Liver (tissue), 9 donors: ENCODE results near the gene SCAMP1. TPM values are rescaled to one million over a fixed set of nuclear protein-coding genes. Genes with fewer than 3 reads are reported as not detected.

Experiments
- DNase-seq: peaks from one replicate; pipeline ENCODE4 v3.0.0-alpha.2; 2017; ENCODE audit warnings: low spot score
- H3K27ac ChIP-seq, 2 donors: one replicate each; pipeline ENCODE4 v1.7.0; 2013; ENCODE audit warnings: inconsistent platforms in 2 of 2, low read length in 2 of 2, control low read depth in 1 of 2, low read depth in 1 of 2, mild to moderate bottlenecking in 1 of 2
- H3K27me3 ChIP-seq, 4 donors: one replicate each; pipeline versions ENCODE4 v1.6.1 to v1.7.0; 2013; ENCODE audit warnings: low read length in 3 of 4, inconsistent platforms in 1 of 4, mild to moderate bottlenecking in 1 of 4, moderate library complexity in 1 of 4; ENCODE audit not compliant: control insufficient read depth in 4 of 4, insufficient read depth in 4 of 4
- H3K36me3 ChIP-seq, 4 donors: one replicate each; pipeline versions ENCODE4 v1.6.1 to v1.7.0; 2013; ENCODE audit warnings: low read length in 3 of 4, mild to moderate bottlenecking in 3 of 4, low read depth in 1 of 4, moderate library complexity in 1 of 4; ENCODE audit not compliant: control insufficient read depth in 4 of 4, insufficient read depth in 3 of 4
- H3K4me1 ChIP-seq, 4 donors: one replicate each; pipeline versions ENCODE4 v1.6.1 to v1.7.0; 2013; ENCODE audit warnings: low read length in 3 of 4, mild to moderate bottlenecking in 3 of 4, moderate library complexity in 1 of 4; ENCODE audit not compliant: control insufficient read depth in 4 of 4, insufficient read depth in 4 of 4
- H3K4me3 ChIP-seq, 3 donors: one replicate each; pipeline versions ENCODE4 v1.6.1 to v1.7.0; 2013; ENCODE audit warnings: low read length in 3 of 3, control low read depth in 1 of 3, low read depth in 1 of 3, mild to moderate bottlenecking in 1 of 3
- H3K9ac ChIP-seq, 2 donors: one replicate each; pipeline ENCODE4 v1.7.0; 2013; ENCODE audit warnings: low read length in 2 of 2, mild to moderate bottlenecking in 2 of 2, moderate library complexity in 2 of 2, control low read depth in 1 of 2, low read depth in 1 of 2
- H3K9me3 ChIP-seq, 4 donors: one replicate each; pipeline versions ENCODE4 v1.6.1 to v1.7.0; 2013; ENCODE audit warnings: low read length in 3 of 4; ENCODE audit not compliant: control insufficient read depth in 4 of 4
- EGR1 ChIP-seq, 2 donors: IDR thresholded peaks; 2 replicates each; pipeline ENCODE4 v1.6.1; 2016 to 2018; ENCODE audit warnings: antibody characterized with exemption in 2 of 2, low read depth in 2 of 2
- FOXA1 ChIP-seq: IDR thresholded peaks from 2 replicates; pipeline ENCODE4 v1.6.1; 2016; ENCODE audit warnings: antibody characterized with exemption
- FOXA2 ChIP-seq: IDR thresholded peaks from 2 replicates; pipeline ENCODE4 v1.6.1; 2016; ENCODE audit warnings: antibody characterized with exemption
- GABPA ChIP-seq, 2 donors: IDR thresholded peaks in 1 of 2; conservative IDR thresholded peaks in 1 of 2; 2 replicates each; pipeline ENCODE4 v1.6.1; 2016; ENCODE audit warnings: antibody characterized with exemption in 2 of 2, mild to moderate bottlenecking in 1 of 2, moderate library complexity in 1 of 2
- HNF4A ChIP-seq, 2 donors: conservative IDR thresholded peaks; 2 replicates each; pipeline ENCODE4 v1.6.1; 2016; ENCODE audit warnings: antibody characterized with exemption in 2 of 2, mild to moderate bottlenecking in 2 of 2
- HNF4G ChIP-seq: IDR thresholded peaks from 2 replicates; pipeline ENCODE4 v1.6.1; 2016; ENCODE audit warnings: antibody characterized with exemption
- JUND ChIP-seq, 2 donors: IDR thresholded peaks; 2 replicates each; pipeline ENCODE4 v1.6.1; 2016; ENCODE audit warnings: antibody characterized with exemption in 2 of 2
- NR2F2 ChIP-seq: IDR thresholded peaks from 2 replicates; pipeline ENCODE4 v1.6.1; 2016; ENCODE audit warnings: antibody characterized with exemption
- RAD21 ChIP-seq, 2 donors: IDR thresholded peaks; 2 replicates each; pipeline ENCODE4 v1.6.1; 2016; ENCODE audit warnings: antibody characterized with exemption in 2 of 2, mild to moderate bottlenecking in 2 of 2
- SP1 ChIP-seq: IDR thresholded peaks from 2 replicates; pipeline ENCODE4 v1.6.1; 2018; ENCODE audit warnings: antibody characterized with exemption, mild to moderate bottlenecking
- TAF1 ChIP-seq: conservative IDR thresholded peaks from 2 replicates; pipeline ENCODE4 v1.6.1; 2016; ENCODE audit warnings: antibody characterized with exemption, mild to moderate bottlenecking
- WGBS: extraction: QIAGEN DNeasy Blood & Tissue Kit; methylation state at CpG from one replicate; pipeline ENCODE4 v1.1.7; 2013; 5-methylcytosine and 5-hydroxymethylcytosine counted together
- polyA plus RNA-seq, 2 donors: library from polyadenylated mRNA; stranded (reverse) in 1 of 2; unstranded in 1 of 2; fragments of 200-250 nt in 1 of 2; fragments of >200 nt in 1 of 2; fragmentation: Nextera tagmentation in 1 of 2; extraction: Ambion mirVana in 1 of 2; gene quantifications; one replicate each; pipeline versions ENCODE4 v1.2.1 to v1.2.3, GENCODE V29; 2013 to 2015
- total RNA-seq, 2 donors: library from RNA; depleted of rRNA; stranded (reverse); fragments of >200 nt; gene quantifications; one replicate each; pipeline ENCODE4 v1.2.3, GENCODE V29; 2014
- TF ChIP-seq, protein P1 (sequence below): fragments of 150-350 bp; IDR thresholded peaks from 2 replicates; pipeline ENCODE4 v1.5.1; 2017; ENCODE audit warnings: improper control_type of control experiment, low read depth, low read length; ENCODE audit not compliant: missing input control
- TF ChIP-seq, protein P2 (sequence below): IDR thresholded peaks from 2 replicates; pipeline ENCODE4 v1.6.1; 2016; ENCODE audit warnings: antibody characterized with exemption
- TF ChIP-seq, protein P3 (sequence below): IDR thresholded peaks from 2 replicates; pipeline ENCODE4 v1.6.1; 2016; ENCODE audit warnings: antibody characterized with exemption
- TF ChIP-seq, protein P4 (sequence below): IDR thresholded peaks from 2 replicates; pipeline ENCODE4 v1.6.1; 2016; ENCODE audit warnings: antibody characterized with exemption
- TF ChIP-seq, protein P5 (sequence below): IDR thresholded peaks from 2 replicates; pipeline ENCODE4 v1.6.1; 2016; ENCODE audit warnings: antibody characterized with exemption, mild to moderate bottlenecking
- donor health status: healthy.
- donor health status: healthy.
- donor health status: healthy.
- donor health status: healthy.
- donor health status: healthy.

Gene SCAMP1
- total and polyA plus RNA-seq, 4 donors = 5.9 to 15.0 (median 9.0) TPM

DNA sequence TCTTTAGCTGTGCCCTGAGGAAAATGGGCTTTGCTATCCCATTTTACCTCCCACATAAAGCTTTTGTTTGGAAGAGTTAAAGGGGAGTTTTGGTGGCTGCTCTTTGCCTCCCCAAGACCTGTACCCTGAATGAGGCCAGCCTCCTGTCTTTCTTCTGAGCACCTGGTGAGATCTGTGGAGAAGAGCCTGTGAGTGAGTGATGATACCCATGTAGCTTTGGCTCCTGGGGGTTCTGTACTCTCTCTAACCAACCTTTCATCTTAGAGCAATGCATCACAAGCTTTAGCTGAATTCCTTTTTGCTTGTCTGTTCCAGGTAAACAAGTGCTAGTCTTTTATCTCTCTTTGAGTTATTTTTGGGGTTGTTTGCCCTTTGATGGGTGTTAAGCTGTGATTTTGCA is 73.6 kb downstream of the SCAMP1 start:
- peaks cover 0 to 3% (median 0%) of the 10 kb centered on the region in 4 donors for H3K36me3 ChIP-seq
- TF ChIP-seq, protein P1, sequence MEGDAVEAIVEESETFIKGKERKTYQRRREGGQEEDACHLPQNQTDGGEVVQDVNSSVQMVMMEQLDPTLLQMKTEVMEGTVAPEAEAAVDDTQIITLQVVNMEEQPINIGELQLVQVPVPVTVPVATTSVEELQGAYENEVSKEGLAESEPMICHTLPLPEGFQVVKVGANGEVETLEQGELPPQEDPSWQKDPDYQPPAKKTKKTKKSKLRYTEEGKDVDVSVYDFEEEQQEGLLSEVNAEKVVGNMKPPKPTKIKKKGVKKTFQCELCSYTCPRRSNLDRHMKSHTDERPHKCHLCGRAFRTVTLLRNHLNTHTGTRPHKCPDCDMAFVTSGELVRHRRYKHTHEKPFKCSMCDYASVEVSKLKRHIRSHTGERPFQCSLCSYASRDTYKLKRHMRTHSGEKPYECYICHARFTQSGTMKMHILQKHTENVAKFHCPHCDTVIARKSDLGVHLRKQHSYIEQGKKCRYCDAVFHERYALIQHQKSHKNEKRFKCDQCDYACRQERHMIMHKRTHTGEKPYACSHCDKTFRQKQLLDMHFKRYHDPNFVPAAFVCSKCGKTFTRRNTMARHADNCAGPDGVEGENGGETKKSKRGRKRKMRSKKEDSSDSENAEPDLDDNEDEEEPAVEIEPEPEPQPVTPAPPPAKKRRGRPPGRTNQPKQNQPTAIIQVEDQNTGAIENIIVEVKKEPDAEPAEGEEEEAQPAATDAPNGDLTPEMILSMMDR = no peak
- TF ChIP-seq FOXA2 (no peak), HNF4A (conservative IDR thresholded peaks at IDR 0.05) (no peak), TAF1 (no peak), NR2F2 (no peak), HNF4G (no peak), SP1 (no peak), EGR1 (IDR thresholded peaks at IDR 0.05; ENCODE audit: low read depth in 2 of 2) (no peak), RAD21 (IDR thresholded peaks at IDR 0.05) (no peak)
- TF ChIP-seq, protein P2, sequence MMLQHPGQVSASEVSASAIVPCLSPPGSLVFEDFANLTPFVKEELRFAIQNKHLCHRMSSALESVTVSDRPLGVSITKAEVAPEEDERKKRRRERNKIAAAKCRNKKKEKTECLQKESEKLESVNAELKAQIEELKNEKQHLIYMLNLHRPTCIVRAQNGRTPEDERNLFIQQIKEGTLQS = no peak
- TF ChIP-seq, protein P3, sequence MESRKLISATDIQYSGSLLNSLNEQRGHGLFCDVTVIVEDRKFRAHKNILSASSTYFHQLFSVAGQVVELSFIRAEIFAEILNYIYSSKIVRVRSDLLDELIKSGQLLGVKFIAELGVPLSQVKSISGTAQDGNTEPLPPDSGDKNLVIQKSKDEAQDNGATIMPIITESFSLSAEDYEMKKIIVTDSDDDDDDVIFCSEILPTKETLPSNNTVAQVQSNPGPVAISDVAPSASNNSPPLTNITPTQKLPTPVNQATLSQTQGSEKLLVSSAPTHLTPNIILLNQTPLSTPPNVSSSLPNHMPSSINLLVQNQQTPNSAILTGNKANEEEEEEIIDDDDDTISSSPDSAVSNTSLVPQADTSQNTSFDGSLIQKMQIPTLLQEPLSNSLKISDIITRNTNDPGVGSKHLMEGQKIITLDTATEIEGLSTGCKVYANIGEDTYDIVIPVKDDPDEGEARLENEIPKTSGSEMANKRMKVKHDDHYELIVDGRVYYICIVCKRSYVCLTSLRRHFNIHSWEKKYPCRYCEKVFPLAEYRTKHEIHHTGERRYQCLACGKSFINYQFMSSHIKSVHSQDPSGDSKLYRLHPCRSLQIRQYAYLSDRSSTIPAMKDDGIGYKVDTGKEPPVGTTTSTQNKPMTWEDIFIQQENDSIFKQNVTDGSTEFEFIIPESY = no peak

DNA sequence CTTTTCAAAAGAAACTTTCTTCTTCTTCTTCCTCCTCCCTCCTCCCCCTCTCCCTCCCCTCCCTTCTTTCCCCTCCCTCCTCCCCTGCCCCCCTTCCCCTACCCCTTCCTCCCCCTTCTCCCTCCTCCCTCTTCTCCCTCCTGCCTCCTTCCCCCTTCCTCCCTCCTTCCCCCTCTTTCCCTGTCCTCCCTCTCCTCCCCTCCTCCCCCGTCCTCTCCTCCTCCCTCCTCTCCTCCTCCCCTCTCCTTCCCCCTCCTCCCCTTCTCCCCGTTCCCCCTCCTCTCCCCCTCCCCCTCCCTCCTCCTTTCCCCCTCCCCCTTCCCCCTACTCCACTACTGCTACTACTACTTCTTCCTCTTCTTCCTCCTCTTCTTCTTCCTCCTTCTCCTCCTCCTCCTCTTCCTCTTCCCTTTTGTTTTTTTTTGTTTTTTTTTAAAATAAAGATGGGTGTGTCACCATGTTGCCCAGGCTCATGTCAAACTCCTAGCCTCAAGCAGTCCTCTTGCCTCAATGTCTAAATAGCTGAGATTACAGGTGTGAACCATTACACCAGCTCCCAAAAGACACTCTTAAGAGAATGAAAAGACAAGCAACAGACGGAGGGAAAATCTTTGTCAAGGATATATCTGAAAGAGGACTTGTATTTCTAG is 87.5 kb downstream of the SCAMP1 start:
- Histone ChIP-seq H3K9me3 (no peaks in the 10 kb centered on the region), H3K9ac (no peak overlapping the region), H3K4me3 (no peak overlapping the region), H3K4me1 (no peaks in the 10 kb centered on the region), H3K27ac (no peak overlapping the region), H3K27me3 (no peaks in the 10 kb centered on the region), H3K36me3 (peaks cover 0 to 5% (median 1%) of the 10 kb centered on the region in 4 donors)
- DNase-seq = no peak
- TF ChIP-seq FOXA1 (no peak), EGR1 (IDR thresholded peaks at IDR 0.05; ENCODE audit: low read depth in 2 of 2) (no peak), SP1 (no peak), JUND (IDR thresholded peaks at IDR 0.05) (no peak), FOXA2 (no peak), GABPA (IDR thresholded peaks at IDR 0.05 in 1 of 2, conservative IDR thresholded peaks at IDR 0.05 in 1 of 2) (no peak), HNF4A (conservative IDR thresholded peaks at IDR 0.05) (no peak)
- TF ChIP-seq, protein P4, sequence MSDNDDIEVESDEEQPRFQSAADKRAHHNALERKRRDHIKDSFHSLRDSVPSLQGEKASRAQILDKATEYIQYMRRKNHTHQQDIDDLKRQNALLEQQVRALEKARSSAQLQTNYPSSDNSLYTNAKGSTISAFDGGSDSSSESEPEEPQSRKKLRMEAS = no peak
- TF ChIP-seq, protein P5, sequence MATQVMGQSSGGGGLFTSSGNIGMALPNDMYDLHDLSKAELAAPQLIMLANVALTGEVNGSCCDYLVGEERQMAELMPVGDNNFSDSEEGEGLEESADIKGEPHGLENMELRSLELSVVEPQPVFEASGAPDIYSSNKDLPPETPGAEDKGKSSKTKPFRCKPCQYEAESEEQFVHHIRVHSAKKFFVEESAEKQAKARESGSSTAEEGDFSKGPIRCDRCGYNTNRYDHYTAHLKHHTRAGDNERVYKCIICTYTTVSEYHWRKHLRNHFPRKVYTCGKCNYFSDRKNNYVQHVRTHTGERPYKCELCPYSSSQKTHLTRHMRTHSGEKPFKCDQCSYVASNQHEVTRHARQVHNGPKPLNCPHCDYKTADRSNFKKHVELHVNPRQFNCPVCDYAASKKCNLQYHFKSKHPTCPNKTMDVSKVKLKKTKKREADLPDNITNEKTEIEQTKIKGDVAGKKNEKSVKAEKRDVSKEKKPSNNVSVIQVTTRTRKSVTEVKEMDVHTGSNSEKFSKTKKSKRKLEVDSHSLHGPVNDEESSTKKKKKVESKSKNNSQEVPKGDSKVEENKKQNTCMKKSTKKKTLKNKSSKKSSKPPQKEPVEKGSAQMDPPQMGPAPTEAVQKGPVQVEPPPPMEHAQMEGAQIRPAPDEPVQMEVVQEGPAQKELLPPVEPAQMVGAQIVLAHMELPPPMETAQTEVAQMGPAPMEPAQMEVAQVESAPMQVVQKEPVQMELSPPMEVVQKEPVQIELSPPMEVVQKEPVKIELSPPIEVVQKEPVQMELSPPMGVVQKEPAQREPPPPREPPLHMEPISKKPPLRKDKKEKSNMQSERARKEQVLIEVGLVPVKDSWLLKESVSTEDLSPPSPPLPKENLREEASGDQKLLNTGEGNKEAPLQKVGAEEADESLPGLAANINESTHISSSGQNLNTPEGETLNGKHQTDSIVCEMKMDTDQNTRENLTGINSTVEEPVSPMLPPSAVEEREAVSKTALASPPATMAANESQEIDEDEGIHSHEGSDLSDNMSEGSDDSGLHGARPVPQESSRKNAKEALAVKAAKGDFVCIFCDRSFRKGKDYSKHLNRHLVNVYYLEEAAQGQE = no peak
- TF ChIP-seq, protein P2 = no peak
- TF ChIP-seq, protein P1 = no peak
- TF ChIP-seq, protein P3 = no peak
- WGBS = 85% methylated on average over 3 of the region's 3 CpGs

More for the DNA sequence above, 73.6 kb downstream of the SCAMP1 start:
- Histone ChIP-seq H3K4me1 (no peaks in the 10 kb centered on the region), H3K9ac (no peak overlapping the region), H3K27ac (no peak overlapping the region), H3K27me3 (no peaks in the 10 kb centered on the region), H3K4me3 (no peak overlapping the region), H3K9me3 (no peaks in the 10 kb centered on the region)
- no peak for DNase-seq
